Measurements from ENCODE around the gene KIF6.

- TF ChIP-seq CTCF (optimal IDR thresholded peaks at IDR 0.05 in 1 of 3, IDR thresholded peaks at IDR 0.05 in 1 of 3, conservative IDR thresholded peaks at IDR 0.05 in 1 of 3; ENCODE audit: extremely low read depth in 1 of 3, insufficient read depth in 2 of 3, low read length in 3 of 3), result no peak
- no peak for TF ChIP-seq EZH2 (IDR thresholded peaks at IDR 0.05; ENCODE audit: low read length)
Measured at GRCh38 chr6:39342692-39343395, 382.4 kb downstream of the KIF6 start.
